ENCODE results near the gene RAPH1.

DNA sequence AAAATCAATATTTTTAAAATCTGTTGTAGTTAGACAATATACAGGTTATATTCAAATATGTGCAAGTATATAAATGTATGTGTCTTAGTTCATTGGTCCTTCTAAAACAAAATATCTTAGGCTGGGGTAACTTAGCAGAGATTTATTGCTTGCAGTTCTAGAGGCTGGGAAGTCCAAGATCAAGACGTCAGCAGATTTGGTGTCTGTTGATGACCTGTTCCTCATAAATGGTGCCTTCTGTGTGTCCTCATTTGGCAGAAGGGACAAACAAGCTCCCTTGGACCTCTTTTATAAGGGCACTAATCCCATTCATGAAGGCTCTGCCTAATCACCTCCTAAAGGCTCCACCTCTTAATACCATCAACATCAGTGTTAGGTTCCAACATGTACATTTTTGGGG lies 175.7 kb downstream of the RAPH1 start:
- TF ChIP-seq CTCF (IDR thresholded peaks at IDR 0.05) (no peak), POLR2AphosphoS5 (IDR thresholded peaks at IDR 0.05; ENCODE audit: low read depth, low read length) (no peak), TCF7L2 (IDR thresholded peaks at IDR 0.05; ENCODE audit: low read depth, low read length) (no peak)
- TF ChIP-seq, protein P1, sequence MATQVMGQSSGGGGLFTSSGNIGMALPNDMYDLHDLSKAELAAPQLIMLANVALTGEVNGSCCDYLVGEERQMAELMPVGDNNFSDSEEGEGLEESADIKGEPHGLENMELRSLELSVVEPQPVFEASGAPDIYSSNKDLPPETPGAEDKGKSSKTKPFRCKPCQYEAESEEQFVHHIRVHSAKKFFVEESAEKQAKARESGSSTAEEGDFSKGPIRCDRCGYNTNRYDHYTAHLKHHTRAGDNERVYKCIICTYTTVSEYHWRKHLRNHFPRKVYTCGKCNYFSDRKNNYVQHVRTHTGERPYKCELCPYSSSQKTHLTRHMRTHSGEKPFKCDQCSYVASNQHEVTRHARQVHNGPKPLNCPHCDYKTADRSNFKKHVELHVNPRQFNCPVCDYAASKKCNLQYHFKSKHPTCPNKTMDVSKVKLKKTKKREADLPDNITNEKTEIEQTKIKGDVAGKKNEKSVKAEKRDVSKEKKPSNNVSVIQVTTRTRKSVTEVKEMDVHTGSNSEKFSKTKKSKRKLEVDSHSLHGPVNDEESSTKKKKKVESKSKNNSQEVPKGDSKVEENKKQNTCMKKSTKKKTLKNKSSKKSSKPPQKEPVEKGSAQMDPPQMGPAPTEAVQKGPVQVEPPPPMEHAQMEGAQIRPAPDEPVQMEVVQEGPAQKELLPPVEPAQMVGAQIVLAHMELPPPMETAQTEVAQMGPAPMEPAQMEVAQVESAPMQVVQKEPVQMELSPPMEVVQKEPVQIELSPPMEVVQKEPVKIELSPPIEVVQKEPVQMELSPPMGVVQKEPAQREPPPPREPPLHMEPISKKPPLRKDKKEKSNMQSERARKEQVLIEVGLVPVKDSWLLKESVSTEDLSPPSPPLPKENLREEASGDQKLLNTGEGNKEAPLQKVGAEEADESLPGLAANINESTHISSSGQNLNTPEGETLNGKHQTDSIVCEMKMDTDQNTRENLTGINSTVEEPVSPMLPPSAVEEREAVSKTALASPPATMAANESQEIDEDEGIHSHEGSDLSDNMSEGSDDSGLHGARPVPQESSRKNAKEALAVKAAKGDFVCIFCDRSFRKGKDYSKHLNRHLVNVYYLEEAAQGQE (IDR thresholded peaks at IDR 0.05; ENCODE audit: insufficient read depth in 1 of 2, low read depth in 2 of 2, low read length in 1 of 2): no peak

Data from Panc1 (cell line).